Gastroesophageal sphincter (tissue), 3 donors: ENCODE results near the gene HCN3.

Experiments used
- CTCF ChIP-seq, 4 experiments: fragments of 200-600 bp in 2 of 4; fragments of 450-650 bp in 2 of 4; sonication (generic) in 1 of 4; IDR thresholded peaks; one replicate each; pipeline ENCODE4 v1.5.1; 2017 to 2019; ENCODE audit warnings: antibody characterized with exemption in 4 of 4, mild to moderate bottlenecking in 2 of 4, moderate library complexity in 2 of 4
- EP300 ChIP-seq: sonication (generic); formaldehyde crosslinking; IDR thresholded peaks from one replicate; pipeline ENCODE4 v1.6.1; 2017; ENCODE audit warnings: antibody characterized with exemption, mild to moderate bottlenecking
- POLR2A ChIP-seq, 2 donors: fragments of 450-650 bp; IDR thresholded peaks; one replicate each; pipeline ENCODE4 v1.6.1; 2017; ENCODE audit warnings: antibody characterized with exemption in 2 of 2, mild to moderate bottlenecking in 2 of 2, moderate library complexity in 1 of 2
- POLR2AphosphoS5 ChIP-seq: sonication (generic); formaldehyde crosslinking; IDR thresholded peaks from one replicate; pipeline ENCODE4 v1.6.1; 2017; ENCODE audit warnings: antibody characterized with exemption

GRCh38 chr1:155251566-155251965, 25.7 kb upstream of the HCN3 start:
- no peak for TF ChIP-seq CTCF (IDR thresholded peaks at IDR 0.05)
- no peak for TF ChIP-seq POLR2A (IDR thresholded peaks at IDR 0.05)
- TF ChIP-seq EP300: no peak
- TF ChIP-seq POLR2AphosphoS5: no peak
